Stimulated activated CD4-positive, alpha-beta T cell treated with anti-CD3 and anti-CD28 coated beads, TNF-alpha, amount 100 ng/mL, for 4 hours (primary cell): Measurements from ENCODE around the gene CNTNAP5.

Experiments
- DNase-seq, 3 experiments: peaks; one replicate each; pipeline ENCODE4 v3.0.0-alpha.2; 2020; ENCODE audit warnings: low read depth in 3 of 3

CNTNAP5 gene

GRCh38 chr2:124437811-124438210, 412.7 kb downstream of the CNTNAP5 start:
- no peak for DNase-seq

DNA sequence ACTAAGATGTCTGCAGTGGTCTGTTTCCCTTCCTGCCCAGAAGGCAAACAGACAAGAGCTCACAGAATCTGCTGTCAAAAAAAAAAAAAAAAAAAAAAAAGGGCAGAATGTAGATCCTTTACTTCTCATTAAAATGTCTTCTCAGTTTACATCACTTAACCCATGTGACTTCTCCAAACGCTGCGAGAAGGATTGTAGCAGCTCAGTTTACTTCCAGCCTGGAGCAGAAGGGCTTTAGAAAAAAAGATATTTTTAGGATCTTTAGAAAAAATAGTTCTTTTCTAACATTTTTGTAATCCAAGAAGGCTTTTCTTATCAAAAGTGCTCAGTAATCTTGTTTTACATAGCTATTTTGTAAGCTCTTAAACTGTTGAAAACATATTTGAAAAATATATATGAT, 425.4 kb downstream of the CNTNAP5 start:
- DNase-seq = no peak

DNA sequence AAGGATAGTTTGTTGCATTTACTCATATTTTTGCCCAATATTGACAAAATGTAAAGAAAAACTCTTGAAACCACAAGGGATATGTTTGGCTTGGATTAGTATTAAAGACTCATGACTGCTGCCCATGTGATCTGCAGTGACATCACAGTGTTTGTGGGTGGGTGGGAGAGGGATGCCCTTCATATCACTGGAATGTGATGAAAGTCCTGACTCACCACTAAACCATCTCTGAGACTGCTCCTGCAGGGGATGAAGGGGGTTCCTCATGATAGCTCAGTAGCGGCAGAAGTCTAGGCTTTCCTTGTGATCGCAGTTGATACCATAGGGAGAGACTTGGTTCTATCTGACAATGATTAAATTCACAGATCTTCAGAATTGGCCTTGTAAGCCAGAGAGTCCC, 451.2 kb downstream of the CNTNAP5 start:
- DNase-seq = no peak

DNA sequence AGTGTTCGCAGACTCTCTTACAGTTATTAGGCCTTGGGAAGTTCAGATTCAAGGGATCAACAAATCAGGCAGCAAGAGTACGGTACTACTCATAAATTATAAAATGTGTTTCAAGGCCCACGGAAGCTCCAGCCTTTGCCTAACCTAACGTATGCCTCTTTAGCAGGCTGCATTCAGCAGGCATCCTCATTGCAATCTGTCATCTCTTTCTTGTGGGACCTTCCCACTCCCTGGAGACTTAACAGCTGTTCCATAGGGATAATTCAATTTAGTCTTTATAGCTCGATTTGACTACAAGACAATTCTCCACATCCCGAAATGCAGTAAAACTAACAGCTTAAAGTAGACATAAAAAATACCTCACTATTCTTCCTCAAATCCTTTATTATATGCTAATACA, 453.7 kb downstream of the CNTNAP5 start:
- DNase-seq = no peak

- no peak for DNase-seq
Observed at GRCh38 chr2:124480958-124481357, 455.9 kb downstream of the CNTNAP5 start.

GRCh38 chr2:124482044-124482443, 457.0 kb downstream of the CNTNAP5 start:
- DNase-seq = no peak

- DNase-seq = no peak
Observed at GRCh38 chr2:124482551-124482950, 457.5 kb downstream of the CNTNAP5 start.

GRCh38 chr2:124485659-124486058, 460.6 kb downstream of the CNTNAP5 start:
- no peak for DNase-seq

DNA sequence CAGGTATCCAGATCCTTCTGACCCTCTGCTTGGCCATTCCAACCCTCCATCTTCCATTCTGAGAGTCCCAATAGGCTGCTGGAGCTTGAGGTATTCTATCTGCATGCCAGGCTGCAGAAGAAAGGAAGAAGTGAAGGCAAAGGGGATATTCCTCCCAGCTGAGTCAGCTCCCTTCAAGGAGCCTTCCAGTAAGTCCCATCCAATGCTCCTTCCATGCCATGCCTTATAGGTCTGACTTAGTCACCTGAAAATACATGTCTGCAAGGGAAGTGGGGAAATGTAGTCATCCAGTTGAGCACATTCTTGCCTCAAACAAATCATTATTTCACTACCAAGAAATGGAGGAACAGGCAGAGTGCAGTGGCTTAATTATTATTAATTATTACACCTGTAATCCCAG, 464.6 kb downstream of the CNTNAP5 start:
- DNase-seq = no peak

- no peak for DNase-seq
Observed at GRCh38 chr2:124501575-124502152, 476.6 kb downstream of the CNTNAP5 start.

GRCh38 chr2:124514236-124514635, 489.1 kb downstream of the CNTNAP5 start:
- no peak for DNase-seq

- DNase-seq = no peak
Observed at GRCh38 chr2:124520953-124521352, 495.9 kb downstream of the CNTNAP5 start.

GRCh38 chr2:124523096-124523495, 498.0 kb downstream of the CNTNAP5 start:
- DNase-seq = no peak

DNA sequence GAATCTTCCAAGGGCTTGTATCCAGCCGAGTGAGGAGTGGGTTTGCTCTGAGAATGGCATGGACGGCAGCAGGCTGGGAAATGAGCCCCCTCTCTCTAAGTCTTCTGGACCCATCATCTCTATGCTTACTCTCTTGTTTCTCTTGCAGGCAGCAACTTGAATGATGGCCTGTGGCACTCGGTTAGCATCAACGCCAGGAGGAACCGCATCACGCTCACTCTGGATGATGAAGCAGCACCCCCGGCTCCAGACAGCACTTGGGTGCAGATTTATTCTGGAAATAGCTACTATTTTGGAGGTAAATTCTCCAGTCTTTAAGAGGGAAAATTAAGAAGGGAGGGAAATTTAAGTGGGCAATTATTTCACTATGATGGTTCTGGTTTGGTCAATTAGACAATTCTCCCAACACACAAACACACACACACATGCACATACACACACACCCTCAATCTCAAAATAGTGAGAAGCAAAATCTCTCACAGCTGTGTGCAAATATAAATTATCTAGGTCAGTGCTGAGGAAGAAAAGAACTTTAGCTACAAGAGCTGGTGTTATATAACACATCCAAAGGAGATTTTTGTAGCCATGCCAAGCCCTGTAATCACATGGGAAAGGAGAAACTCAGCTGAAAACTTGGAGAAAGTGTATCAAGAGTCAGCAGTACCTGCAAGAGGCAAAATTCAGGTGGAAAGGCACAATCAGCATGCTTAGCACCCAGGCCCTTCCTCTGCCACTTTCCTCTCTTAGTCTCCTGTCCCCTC, 499.2 kb downstream of the CNTNAP5 start:
- no peak for DNase-seq

DNA sequence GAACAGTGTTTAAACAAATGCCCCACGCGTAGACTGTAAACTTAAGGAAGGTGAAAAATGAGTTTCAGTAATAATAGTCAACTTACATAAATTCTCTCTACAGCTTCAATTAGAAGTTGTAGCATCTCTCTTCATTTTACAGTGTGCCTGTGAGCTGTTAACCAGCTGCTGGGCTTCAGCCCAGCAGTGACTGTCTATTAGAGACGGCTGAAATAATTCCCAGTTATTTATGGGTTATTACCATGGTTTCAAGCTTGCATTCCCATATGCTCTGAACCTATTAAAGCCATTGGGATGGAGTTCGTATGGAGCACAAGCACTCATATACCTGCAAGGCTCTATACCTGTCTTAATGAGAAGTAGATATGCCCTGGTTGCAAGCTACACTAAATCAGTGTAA, 501.1 kb downstream of the CNTNAP5 start:
- DNase-seq = no peak

DNA sequence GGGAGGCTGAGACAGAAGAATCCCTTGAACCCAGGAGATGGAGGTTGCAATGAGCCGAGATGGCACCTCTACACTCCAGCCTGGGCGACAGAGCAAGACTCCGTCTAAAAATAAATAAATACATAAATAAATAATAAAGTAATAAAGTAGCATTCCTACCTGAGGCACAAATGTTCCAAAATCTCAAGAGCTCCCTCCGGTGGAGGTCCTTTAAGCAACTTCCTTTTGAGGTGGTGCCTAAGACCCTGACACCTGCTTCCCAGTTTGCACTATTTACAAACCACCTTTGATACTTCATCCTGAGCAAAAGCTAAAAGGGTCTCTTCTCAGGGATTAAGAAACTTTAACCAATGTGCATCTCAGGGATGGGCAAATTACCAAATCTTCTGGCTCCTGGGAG, 505.1 kb downstream of the CNTNAP5 start:
- no peak for DNase-seq

DNA sequence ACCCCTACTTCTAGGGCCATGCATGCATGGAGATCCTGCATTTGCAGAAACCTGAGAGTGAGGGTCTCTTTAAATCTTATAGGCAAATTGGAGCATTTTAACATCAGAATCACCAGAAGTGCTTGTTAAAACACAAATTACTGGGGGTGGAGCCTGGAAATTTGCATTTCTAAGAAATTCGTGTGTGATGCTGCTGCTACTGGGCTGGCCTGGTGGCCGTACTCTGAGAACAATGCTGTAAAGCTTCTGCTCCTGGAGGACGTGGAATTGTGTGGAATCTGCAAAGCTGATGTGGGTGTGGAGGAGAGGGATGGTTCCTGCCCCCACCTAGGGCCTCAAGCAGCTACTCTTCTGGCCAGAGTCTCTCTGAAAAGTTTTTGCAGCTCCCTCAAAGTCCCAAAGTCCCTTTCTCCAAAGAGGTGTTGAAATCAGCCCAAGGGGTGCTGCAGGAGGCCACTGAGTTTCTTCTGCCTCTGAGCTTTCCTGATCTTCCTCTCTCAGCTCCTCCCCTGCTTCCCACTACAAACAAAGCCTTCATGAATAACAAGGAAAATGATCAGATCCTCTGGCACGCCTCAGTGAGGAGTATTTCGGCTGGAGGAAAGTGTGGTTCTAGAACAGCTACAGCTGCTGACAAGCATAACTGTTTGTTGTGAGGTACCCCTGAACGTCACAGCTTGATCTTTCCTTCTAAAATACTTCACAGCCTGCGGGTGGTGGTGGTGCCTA, 508.3 kb downstream of the CNTNAP5 start:
- DNase-seq = no peak

DNA sequence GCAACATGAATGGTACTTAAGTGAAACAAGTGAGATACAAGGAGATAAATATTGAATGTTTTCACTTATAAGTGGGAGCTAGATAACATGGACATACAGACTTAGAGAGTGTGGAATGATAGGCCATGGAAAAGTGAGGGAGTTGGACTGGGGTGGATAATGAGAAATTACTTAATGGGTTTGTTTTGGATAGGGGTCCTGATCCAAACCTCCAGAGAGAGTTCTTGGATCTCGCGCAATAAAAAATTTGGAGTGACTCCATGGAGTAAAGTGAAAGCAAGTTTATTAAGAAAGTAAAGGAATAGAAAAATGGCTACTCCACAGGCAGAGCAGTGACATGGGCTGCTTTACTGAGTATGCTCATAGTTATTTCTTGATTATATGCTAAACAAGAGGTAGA, 508.9 kb downstream of the CNTNAP5 start:
- no peak for DNase-seq

GRCh38 chr2:124535816-124536215, 510.7 kb downstream of the CNTNAP5 start:
- no peak for DNase-seq

- DNase-seq = no peak
Observed at GRCh38 chr2:124536591-124536990, 511.5 kb downstream of the CNTNAP5 start.

DNA sequence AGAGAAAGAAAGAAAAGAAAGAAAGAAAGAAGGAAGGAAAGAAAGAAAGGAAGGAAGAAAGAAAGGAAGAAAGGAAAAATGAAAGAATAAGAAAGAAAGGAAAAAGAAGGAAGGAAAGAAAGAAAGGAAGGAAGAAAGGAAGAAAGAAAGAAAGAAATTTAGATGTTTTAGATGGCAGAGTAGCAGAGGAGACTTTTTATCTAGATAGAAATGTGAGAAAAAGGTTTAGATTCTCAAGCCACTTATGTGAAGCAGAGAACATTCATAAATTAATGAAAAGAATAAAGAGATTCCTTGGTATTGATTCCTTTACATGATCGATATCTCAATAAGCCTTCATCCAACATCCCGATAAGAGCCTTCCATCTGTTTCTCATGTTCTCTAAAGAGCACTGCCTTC, 513.5 kb downstream of the CNTNAP5 start:
- DNase-seq = no peak

DNA sequence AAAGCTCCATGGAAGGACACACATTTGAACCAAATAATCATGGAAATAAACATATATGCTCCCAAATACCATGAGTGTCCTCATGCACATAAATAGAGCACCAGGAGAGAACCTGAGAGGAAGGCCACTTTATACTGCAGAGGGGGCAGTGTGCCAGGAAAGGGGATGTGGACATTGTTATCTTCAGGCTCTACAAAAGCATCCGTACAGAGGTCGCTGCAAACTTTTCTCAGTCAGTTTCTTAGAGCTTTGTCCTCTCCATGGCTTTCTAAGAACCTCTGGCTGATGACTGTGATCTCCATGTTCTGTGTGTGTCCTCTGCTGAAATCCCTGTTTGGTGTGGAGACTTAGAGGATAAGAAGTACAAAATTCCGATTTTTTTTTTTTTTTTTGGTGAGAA, 515.7 kb downstream of the CNTNAP5 start:
- no peak for DNase-seq
